Keratinocyte (primary cell): Measurements from ENCODE around the gene ZNF808. TPM values are rescaled to one million over a fixed set of nuclear protein-coding genes. Genes with fewer than 3 reads are reported as not detected.
A peak's percentile ranks its signal among the peaks of the same experiment; 100 is the strongest.
"Not testable (repeated sequence)": the region's sequence is repeated elsewhere in the genome, so short reads cannot be mapped to it uniquely, and the experiment has no call there.

Experiments
- DNase-seq: peaks from one replicate; pipeline ENCODE4 v3.0.0-alpha.2; 2011; ENCODE audit warnings: low read depth, missing footprints, low spot score
- FAIRE-seq: peaks from 2 replicates; lab custom pipeline; 2011; peaks lifted over from hg19 to GRCh38; lab: Jason Lieb, UNC
- H2AFZ ChIP-seq: 2 replicates; pipeline ENCODE4 v1.6.0; 2012; ENCODE audit warnings: low read length, control low read depth, inconsistent platforms; ENCODE audit not compliant: control insufficient read depth
- H3K27ac ChIP-seq: 2 replicates; pipeline ENCODE4 v1.5.1; 2011; ENCODE audit warnings: low read length; ENCODE audit not compliant: control insufficient read depth, insufficient read depth
- H3K27me3 ChIP-seq: 3 replicates; pipeline ENCODE4 v1.6.0; 2011; ENCODE audit warnings: low read length; ENCODE audit not compliant: control insufficient read depth, insufficient read depth; ENCODE audit errors: extremely low read depth
- H3K36me3 ChIP-seq, 2 experiments: 2 replicates in 1 of 2; 3 replicates in 1 of 2; pipeline ENCODE4 v1.5.1; 2011; ENCODE audit warnings: low read length in 2 of 2, mild to moderate bottlenecking in 1 of 2; ENCODE audit not compliant: control insufficient read depth in 2 of 2, insufficient read depth in 2 of 2; ENCODE audit errors: extremely low read depth in 1 of 2
- H3K4me1 ChIP-seq: 3 replicates; pipeline ENCODE4 v1.5.1; 2011; ENCODE audit warnings: low read length; ENCODE audit not compliant: control insufficient read depth, insufficient read depth; ENCODE audit errors: extremely low read depth
- H3K4me2 ChIP-seq: 3 replicates; pipeline ENCODE4 v1.6.0; 2011; ENCODE audit warnings: low read depth, low read length; ENCODE audit not compliant: control insufficient read depth, insufficient read depth; ENCODE audit errors: extremely low read depth
- H3K4me3 ChIP-seq, 3 experiments: fragments of 200-600 bp in 1 of 3; sonication (generic) in 1 of 3; 2 replicates in 2 of 3; 3 replicates in 1 of 3; pipeline ENCODE4 v1.5.1; 2011 to 2016; ENCODE audit warnings: low read length in 3 of 3, mild to moderate bottlenecking in 3 of 3, control low read depth in 2 of 3, inconsistent platforms in 1 of 3, low read depth in 1 of 3, mixed read lengths in 1 of 3, mixed run types in 1 of 3, moderate library complexity in 1 of 3; ENCODE audit not compliant: control insufficient read depth in 2 of 3, insufficient read depth in 2 of 3; ENCODE audit errors: extremely low read depth in 1 of 3
- H3K79me2 ChIP-seq: 2 replicates; pipeline ENCODE4 v1.6.0; 2012; ENCODE audit warnings: low read length; ENCODE audit not compliant: control insufficient read depth, insufficient read depth
- H3K9ac ChIP-seq: 3 replicates; pipeline ENCODE4 v1.6.0; 2011; ENCODE audit warnings: low read length; ENCODE audit not compliant: control insufficient read depth, insufficient read depth; ENCODE audit errors: extremely low read depth
- H3K9me1 ChIP-seq: 3 replicates; pipeline ENCODE4 v1.6.0; 2011; ENCODE audit warnings: low read length; ENCODE audit not compliant: control insufficient read depth, insufficient read depth; ENCODE audit errors: extremely low read depth
- H3K9me3 ChIP-seq: 2 replicates; pipeline ENCODE4 v1.5.1; 2012; ENCODE audit warnings: low read depth, low read length; ENCODE audit not compliant: control insufficient read depth
- H4K20me1 ChIP-seq: 3 replicates; pipeline ENCODE4 v1.6.0; 2011; ENCODE audit warnings: low read length; ENCODE audit not compliant: control insufficient read depth, insufficient read depth; ENCODE audit errors: extremely low read depth
- CTCF ChIP-seq, 3 experiments: IDR thresholded peaks in 1 of 3; conservative IDR thresholded peaks in 1 of 3; optimal IDR thresholded peaks in 1 of 3; 2 replicates in 2 of 3; 3 replicates in 1 of 3; pipeline versions ENCODE3 to v1.5.1; 2011; ENCODE audit warnings: low read length in 3 of 3, mild to moderate bottlenecking in 3 of 3, moderate library complexity in 2 of 3, control low read depth in 1 of 3, inconsistent platforms in 1 of 3; ENCODE audit not compliant: insufficient read depth in 2 of 3; ENCODE audit errors: extremely low read depth in 1 of 3
- EZH2 ChIP-seq: IDR thresholded peaks from one replicate; pipeline ENCODE4 v1.6.1; 2012; ENCODE audit warnings: inconsistent platforms, mild to moderate bottlenecking, low read length, moderate library complexity
- dilution Hi-C: fragments of 300-500 bp; cut with MboI; formaldehyde crosslinking; loops from one replicate; pipeline ENCODE4 v1.7.0; 2020; ENCODE audit warnings: low sequenced_read_pairs; ENCODE audit not compliant: extremely low pct_ligation_motif_present
- polyA plus RNA-seq, 5 experiments: library from polyadenylated mRNA; depleted of rRNA in 3 of 5; stranded (reverse) in 3 of 5; stranded (forward) in 1 of 5; unstranded in 1 of 5; fragments of >200 nt; gene quantifications; 1 replicate in 1 of 5; 2 replicates in 3 of 5; 3 replicates in 1 of 5; pipeline versions ENCODE4 v1.2.1 to v1.2.3, GENCODE V29; 2011 to 2012; ENCODE audit warnings: missing spikeins in 2 of 5, low read depth in 1 of 5, low replicate concordance in 1 of 5

The ZNF808 gene
- polyA plus RNA-seq, 1 donor (not counting 4 experiments of a cell fraction or from before 2014, with no cell fraction given): 6.8 TPM

DNA sequence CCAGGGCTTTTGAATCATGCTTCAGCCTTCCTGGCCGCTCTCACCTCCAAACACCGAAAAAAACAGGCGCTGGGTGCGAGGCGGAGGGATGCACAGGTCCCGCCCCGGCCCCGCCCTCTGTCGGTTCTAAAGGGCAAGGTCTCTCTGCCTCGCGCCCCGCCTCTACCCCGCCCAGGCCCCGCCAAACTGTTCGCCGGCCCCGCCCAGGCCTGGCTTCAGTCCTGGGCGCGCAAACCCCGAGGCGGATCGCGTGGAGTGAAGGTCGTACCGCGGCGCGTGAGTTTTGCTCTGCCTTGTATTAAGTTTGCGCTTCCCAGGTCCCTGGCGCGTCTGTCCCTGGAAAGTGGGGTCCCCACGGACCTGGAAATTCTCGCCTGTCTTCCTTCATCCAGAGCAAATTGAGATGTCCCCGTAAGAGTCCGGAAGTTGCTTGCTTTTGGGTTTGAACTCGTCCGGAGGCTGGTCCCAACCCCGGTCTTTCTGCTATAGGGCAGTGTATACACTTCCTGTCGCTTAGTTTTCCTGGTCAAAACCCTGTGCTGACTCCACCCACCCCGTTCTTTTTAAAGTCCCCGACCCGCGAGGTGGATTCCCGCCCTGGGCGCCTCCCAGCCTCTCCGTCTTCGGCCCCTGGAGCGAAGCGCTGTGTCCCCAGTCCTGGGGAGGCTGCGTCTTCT, 8.4 kb downstream of the ZNF808 start:
- Histone ChIP-seq H4K20me1 (no peaks in the 10 kb centered on the region), H3K9ac (peak overlapping the region; percentile 59), H3K4me2 (peak overlapping the region; percentile 72), H3K79me2 (peaks cover 10% of the 10 kb centered on the region), H3K27ac (peak overlapping the region; percentile 54), H2AFZ (peak overlapping the region; percentile 66), H3K36me3 (peaks cover 1 to 2% of the 10 kb centered on the region in 2 experiments), H3K4me1 (peaks cover 4% of the 10 kb centered on the region), H3K27me3 (no peaks in the 10 kb centered on the region), H3K4me3 (peak overlapping the region; percentile 40 to 63 (median 62)), H3K9me1 (no peaks in the 10 kb centered on the region), H3K9me3 (no peaks in the 10 kb centered on the region)
- no peak for TF ChIP-seq EZH2
- TF ChIP-seq CTCF (optimal IDR thresholded peaks at IDR 0.05 in 1 of 3, IDR thresholded peaks at IDR 0.05 in 1 of 3, conservative IDR thresholded peaks at IDR 0.05 in 1 of 3; ENCODE audit: extremely low read depth in 1 of 3, insufficient read depth in 2 of 3, low read length in 3 of 3): no peak
- dilution Hi-C loops: no loop called here
- FAIRE-seq: peak; percentile 41
- DNase-seq: peak; percentile 33

DNA sequence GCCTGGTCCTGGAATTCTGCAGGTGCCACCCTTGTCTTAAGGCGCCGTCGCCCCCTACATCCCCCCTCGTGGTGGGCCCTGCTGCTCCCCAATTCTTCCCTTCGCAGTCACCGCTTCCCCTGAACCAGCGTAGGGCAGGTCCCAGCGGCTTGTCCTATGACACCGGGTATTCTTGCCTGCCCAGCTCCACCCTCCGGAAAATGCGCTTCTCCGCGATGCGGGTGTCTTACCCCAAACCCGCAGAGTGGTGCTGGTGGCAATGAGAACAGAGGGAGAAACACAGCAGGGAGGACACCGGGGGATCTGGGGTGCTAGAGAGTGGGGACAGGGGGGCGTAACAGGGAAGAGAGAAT, 9.0 kb downstream of the ZNF808 start:
- Histone ChIP-seq H3K4me1 (peaks cover 4% of the 10 kb centered on the region), H3K9me3 (no peaks in the 10 kb centered on the region), H3K36me3 (no peaks in the 10 kb centered on the region), H3K9me1 (no peaks in the 10 kb centered on the region), H3K27me3 (no peaks in the 10 kb centered on the region), H4K20me1 (no peaks in the 10 kb centered on the region), H3K9ac (peak overlapping the region; percentile 59), H3K4me2 (peak overlapping the region; percentile 72), H3K4me3 (peak overlapping the region; percentile 40 to 63 (median 55)), H3K27ac (peak overlapping the region; percentile 54), H2AFZ (peak overlapping the region; percentile 66), H3K79me2 (peaks cover 7% of the 10 kb centered on the region)
- no peak for TF ChIP-seq CTCF (optimal IDR thresholded peaks at IDR 0.05 in 1 of 3, IDR thresholded peaks at IDR 0.05 in 1 of 3, conservative IDR thresholded peaks at IDR 0.05 in 1 of 3; ENCODE audit: extremely low read depth in 1 of 3, insufficient read depth in 2 of 3, low read length in 3 of 3)
- no peak for TF ChIP-seq EZH2
- dilution Hi-C loops: no loop called here
- DNase-seq (no peak), FAIRE-seq (no peak)

- H3K9me3 ChIP-seq, H3K4me3 ChIP-seq, H3K4me2 ChIP-seq, H3K9me1 ChIP-seq, dilution Hi-C loops, H2AFZ ChIP-seq, H3K36me3 ChIP-seq, H3K4me1 ChIP-seq, H4K20me1 ChIP-seq, H3K27me3 ChIP-seq, H3K9ac ChIP-seq, H3K27ac ChIP-seq, FAIRE-seq, H3K79me2 ChIP-seq, DNase-seq: not testable (repeated sequence)
Observed at GRCh38 chr19:52538815-52539214, 11.3 kb downstream of the ZNF808 start.

DNA sequence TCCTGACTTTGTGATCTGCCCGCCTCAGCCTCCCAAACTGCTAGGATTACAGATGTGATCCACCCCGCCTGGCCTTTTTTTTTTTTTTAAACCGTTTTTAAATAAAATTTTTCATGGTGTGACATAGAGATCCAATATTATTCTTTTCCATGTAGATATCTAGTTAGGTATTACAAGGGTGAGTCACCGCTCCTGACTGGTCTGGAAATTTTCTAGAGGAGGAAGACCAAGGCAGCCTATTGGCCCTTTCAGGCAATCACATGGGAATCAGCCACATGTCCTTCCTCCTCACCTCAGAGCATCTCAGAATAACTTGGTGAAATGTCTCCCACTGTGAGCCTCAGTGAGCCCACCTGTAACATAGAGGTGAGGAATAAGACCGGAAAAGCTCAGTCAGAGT, 13.7 kb downstream of the ZNF808 start:
- H3K27ac ChIP-seq, H2AFZ ChIP-seq, H3K9me3 ChIP-seq, H3K4me1 ChIP-seq, H3K36me3 ChIP-seq, H3K4me3 ChIP-seq, H3K9ac ChIP-seq, H3K27me3 ChIP-seq, FAIRE-seq, H3K79me2 ChIP-seq, H3K4me2 ChIP-seq, dilution Hi-C loops, H3K9me1 ChIP-seq, H4K20me1 ChIP-seq, DNase-seq: not testable (repeated sequence)
